GM18951 (cell line): ENCODE results near the gene SLC3A2.
A peak's percentile ranks its signal among the peaks of the same experiment; 100 is the strongest.

Experiments
- POLR2A ChIP-seq: IDR thresholded peaks from 4 replicates; pipeline ENCODE4 v1.6.1; 2011; ENCODE audit warnings: mild to moderate bottlenecking; ENCODE audit not compliant: insufficient read length, insufficient read depth; ENCODE audit errors: extremely low read depth
- in situ Hi-C: fragments of 300-500 bp; cut with MboI; formaldehyde crosslinking; loops from one replicate; pipeline ENCODE4 v1.12.0; 2022; ENCODE audit warnings: low sequenced_read_pairs, mixed read lengths, inconsistent platforms; ENCODE audit not compliant: unreplicated experiment

Gene SLC3A2

DNA sequence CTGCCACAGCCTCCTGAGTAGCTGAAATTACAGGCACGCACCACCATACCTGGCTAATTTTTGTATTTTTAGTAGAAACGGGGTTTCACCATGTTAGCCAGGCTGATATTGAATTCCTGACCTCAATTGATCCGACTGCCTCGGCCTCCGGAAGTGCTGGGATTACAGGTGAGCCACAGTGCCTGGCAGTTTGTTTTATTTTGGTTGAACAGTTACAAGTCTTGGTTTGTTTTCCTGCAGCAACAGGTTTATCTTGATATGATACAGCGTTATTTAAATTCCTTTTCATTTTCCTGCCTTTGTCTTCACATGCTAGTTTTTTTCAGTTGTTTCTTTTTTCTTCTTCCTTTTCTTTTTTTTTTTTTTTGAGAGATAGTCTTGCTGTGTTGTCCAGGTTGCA is 4.0 kb upstream of the SLC3A2 start:
- in situ Hi-C loops, result no loop called here
- no peak for TF ChIP-seq POLR2A

GRCh38 chr11:62879235-62879978 is 1.3 kb upstream of the SLC3A2 start:
- in situ Hi-C loops, result no loop called here
- no peak for TF ChIP-seq POLR2A

GRCh38 chr11:62880231-62880802 is 379 bp upstream of the SLC3A2 start:
- in situ Hi-C loops, result no loop called here

GRCh38 chr11:62881579-62882430 is 1.1 kb downstream of the SLC3A2 start:
- peak; percentile 43 for TF ChIP-seq POLR2A
- in situ Hi-C loops, result no loop called here

More at GRCh38 chr11:62880231-62880802, 379 bp upstream of the SLC3A2 start:
- TF ChIP-seq POLR2A, result no peak

- TF ChIP-seq POLR2A, result no peak
- in situ Hi-C loops, result no loop called here
Measured at GRCh38 chr11:62882431-62882749, 1.7 kb downstream of the SLC3A2 start.

DNA sequence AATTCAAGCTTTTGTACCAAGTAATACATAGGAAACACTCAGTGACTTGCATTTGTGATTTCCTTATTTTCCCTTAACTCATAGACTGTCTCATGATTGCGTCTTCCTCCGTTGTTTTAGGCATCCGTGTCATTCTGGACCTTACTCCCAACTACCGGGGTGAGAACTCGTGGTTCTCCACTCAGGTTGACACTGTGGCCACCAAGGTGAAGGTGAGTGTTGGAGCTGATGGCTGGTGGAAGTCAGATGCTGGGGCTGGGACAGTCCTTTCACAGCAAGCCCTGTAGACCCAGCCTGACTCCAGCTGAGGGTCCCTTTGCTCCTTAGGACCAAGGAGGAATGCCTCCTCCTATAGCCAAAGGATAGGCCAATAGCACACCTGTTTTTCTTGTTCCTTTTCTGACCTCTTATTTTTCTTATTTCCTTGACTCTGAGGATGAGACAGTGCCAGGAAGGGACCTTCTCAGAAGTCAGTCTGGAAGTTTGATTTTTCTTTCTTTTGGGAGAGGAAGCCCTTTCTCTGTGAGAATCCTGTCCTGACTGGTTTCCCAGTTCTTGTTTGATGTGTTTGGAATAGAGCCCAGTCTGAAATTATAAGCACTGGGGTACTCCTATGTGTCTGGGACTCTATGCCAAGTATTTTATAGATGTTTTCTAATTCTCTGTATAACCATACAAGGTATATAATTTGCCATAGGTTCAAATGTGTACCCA is 2.2 kb downstream of the SLC3A2 start:
- no peak for TF ChIP-seq POLR2A
- in situ Hi-C loops, result no loop called here

DNA sequence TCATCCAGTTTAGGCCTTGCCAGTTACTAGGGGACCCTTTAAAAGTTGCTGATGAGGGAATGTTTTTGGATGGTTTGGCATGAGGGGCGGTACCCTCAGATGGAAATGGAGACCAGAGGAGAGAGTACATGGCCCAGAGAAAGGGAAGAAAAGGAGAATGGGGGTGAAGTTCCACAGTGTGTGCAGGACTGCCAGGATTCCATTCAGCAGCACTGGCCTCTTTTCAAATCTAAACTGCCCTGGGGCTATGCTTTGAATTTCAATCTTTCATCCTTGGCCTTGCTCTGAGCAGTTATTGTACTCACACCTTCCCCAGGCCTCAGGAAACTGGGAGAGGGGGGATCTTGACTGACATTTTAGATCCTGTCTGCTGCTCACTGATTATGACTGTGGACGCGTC is 3.0 kb downstream of the SLC3A2 start:
- no peak for TF ChIP-seq POLR2A
- in situ Hi-C loops, result no loop called here

DNA sequence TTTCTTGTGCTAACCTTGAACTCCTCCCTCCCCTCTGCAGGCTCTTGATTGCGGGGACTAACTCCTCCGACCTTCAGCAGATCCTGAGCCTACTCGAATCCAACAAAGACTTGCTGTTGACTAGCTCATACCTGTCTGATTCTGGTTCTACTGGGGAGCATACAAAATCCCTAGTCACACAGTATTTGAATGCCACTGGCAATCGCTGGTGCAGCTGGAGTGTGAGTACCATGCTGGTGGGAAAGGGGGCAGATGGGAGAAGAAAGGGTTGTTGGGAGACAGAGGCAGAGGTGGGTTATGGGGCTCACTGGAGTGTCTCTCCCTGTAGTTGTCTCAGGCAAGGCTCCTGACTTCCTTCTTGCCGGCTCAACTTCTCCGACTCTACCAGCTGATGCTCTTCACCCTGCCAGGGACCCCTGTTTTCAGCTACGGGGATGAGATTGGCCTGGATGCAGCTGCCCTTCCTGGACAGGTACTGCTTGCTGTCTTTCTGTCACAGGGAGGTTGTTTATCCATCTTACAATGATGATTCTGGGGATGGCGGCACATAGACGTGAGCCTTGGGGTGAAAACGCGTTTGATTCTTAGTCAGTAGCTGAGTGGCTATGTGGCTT is 4.5 kb downstream of the SLC3A2 start:
- TF ChIP-seq POLR2A, result no peak
- in situ Hi-C loops, result no loop called here

- TF ChIP-seq POLR2A, result no peak
- in situ Hi-C loops, result no loop called here
Measured at GRCh38 chr11:62888406-62888805, 7.7 kb downstream of the SLC3A2 start.

- TF ChIP-seq POLR2A, result no peak
- in situ Hi-C loops, result no loop called here
Measured at GRCh38 chr11:62889126-62889483, 8.4 kb downstream of the SLC3A2 start.

DNA sequence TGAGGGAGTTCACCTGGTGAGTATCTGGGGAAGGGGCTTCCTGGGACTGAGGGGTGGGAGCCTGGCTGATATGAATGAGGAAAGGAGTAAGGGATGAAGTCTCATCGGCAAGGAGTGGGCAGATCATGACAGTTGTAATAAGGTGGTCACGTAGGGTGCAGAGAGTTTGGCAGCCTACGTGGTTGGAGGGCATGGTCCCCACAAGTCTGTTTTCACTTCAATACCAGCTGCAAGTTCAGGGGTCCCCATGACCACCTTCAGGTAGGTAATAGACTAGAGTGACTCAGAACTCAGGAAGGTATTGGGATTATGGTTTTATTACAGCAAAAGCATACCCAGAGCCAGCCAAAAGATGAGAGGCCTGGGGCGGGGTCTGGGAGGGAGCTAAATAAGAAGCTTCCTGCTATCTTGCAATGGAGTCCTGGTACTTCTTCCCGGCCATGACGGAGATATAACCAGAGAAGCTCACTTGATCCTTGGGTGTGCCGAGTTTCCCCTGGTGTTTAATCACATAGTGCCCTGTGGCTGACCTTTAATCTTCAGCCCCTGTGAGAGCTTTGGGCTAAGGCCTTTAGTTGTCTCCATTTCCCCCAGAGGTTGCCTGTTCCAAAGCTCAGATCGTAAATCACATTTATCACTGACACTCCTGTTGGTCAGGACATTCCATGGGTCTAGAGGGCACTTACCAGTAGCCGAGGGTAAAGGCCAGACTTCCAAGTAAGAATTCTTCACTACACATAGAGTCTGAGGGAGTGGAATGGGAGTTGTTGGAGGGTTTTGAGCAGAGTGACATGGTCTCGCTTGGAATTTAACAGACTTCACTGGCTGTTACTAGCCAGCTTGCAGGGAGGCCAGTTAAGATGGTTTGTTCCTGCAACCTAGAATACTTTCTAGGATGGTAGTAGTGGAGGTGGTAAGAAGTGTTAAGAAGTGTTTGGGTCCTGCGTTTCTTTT is 9.1 kb downstream of the SLC3A2 start:
- in situ Hi-C loops, result no loop called here
- TF ChIP-seq POLR2A, result no peak

- TF ChIP-seq POLR2A, result no peak
- in situ Hi-C loops, result no loop called here
Measured at GRCh38 chr11:62892077-62892922, 11.6 kb downstream of the SLC3A2 start.
